GM18508 (cell line): ENCODE measurements around the gene NTF4.
"Not testable (repeated sequence)": the region's sequence is repeated elsewhere in the genome, so short reads cannot be mapped to it uniquely, and the experiment has no call there.

Experiments
- ATAC-seq: cut with Tn5 transposase; IDR thresholded peaks from one replicate; pipeline ENCODE4 v1.9.1; 2021; ENCODE audit warnings: moderate number of reproducible peaks; ENCODE audit not compliant: insufficient read depth, unreplicated experiment

Gene NTF4

GRCh38 chr19:49091391-49092038, 26.9 kb upstream of the NTF4 start:
- ATAC-seq, result no peak

DNA sequence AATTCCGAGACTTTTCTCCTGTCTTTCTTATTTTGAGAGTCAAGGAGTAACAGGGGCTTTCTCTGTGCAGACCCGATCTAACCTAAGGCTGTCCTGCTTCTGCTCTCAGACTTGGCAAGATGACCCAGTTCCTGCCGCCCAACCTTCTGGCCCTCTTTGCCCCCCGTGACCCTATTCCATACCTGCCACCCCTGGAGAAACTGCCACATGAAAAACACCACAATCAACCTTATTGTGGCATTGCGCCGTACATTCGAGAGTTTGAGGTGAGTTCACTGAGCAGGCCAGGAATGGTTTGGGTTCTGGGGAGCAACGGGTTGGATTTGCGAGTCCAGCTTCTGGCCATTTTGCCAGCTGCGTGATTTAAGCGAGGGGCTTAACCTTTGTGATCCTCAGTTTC, 21.7 kb upstream of the NTF4 start:
- no peak for ATAC-seq

DNA sequence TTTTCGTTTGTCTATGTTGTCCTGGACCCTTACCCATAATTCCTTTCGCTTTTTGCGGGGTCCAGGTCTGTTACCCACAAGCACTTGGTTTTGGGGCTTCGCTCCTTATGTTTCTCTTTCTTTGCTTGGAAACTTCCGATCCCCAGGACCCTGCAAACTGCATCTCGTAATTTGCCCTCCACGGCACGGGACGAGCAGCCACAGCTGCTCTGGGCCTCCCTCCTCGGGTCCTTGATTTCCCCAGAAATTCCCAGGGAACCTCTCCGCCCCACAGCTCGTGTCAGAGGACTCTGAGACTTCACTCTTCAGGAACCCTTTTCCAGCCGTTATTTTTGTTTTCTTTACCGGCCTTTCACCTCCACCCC, 21.2 kb upstream of the NTF4 start:
- ATAC-seq, result no peak

DNA sequence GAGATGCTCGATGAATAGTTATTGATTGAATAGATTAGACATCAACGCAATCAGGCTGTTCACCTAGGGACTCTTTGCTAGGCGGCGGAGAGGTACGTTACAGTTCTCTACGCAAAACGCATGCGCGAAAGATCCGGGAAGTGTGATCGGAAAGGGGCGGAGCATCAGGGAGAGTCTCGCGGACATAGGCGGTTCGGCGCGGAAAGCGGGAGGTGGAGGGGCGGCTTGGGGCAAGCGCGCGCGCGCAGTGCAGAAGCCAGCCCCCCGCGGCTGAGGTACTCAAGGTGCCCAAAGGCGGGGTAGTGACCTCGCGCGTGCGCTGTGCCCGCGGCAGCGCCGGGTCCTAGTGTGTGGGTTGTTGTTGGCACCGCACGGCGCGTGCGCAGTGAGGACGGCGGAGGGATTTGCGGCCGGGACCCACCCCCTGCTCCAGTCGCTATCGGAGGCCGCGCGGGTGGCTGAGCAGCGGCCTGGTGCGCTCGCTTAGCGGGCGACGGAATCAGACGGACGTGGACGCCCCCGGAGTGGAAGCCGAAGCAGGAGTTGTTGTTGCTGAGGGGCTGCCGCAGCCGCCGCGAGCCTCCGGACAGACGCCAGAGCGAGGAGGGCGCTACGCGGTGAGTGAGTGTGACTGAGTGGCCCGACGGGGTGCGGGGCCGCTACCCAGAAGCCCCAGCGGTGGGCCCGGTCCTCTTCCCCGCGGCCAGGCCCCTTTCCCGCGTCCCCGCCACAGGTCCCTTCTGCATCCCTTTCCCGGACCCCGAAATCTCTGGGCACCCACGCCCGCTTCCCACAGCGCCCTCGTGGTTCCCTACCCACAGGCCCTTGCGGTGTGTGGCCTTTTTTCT, 20.6 kb upstream of the NTF4 start, which contains the start of gene SNRNP70:
Gene SNRNP70, plus strand, starts transcription at position 432 of the 848 bp plus-strand sequence. CDS start 964 bp downstream, outside the sequence.
- ATAC-seq, result peak; percentile 48

DNA sequence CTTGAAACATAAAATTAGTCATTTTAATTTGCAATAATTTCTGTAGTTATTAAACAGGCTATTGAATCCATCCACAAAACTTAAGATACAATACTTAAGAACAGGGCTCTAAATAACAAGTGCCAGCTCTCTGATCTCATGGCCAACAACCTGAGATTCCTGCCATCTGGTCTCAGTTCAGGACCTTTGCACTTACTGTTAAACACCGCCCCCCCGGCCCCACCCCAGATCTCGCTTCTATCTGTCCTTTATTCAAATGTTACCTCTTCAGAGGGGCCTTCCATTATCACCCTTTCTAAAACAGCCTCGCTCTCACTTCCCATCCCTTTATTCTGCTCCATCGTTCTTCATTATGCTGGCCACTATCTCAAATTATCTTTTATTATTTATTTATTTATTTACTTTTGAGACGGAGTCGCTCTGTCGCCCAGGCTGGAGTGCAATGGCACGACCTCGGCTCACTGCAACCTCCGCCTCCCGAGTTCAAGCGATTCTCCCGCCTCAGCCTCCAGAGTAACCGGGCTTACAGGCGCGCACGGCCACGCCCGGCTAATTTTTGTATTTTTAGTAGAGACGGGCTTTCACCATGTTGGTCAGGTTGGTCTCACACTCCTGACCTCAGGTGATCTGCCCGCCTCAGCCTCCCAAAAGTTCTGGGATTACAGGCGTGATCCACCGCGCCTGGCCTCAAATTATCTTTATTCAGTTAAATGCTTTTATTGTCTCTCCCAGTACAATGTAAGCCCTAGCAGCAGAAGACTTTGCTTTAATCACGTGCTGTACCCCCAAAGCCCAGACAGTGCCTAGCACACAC, 19.8 kb upstream of the NTF4 start:
- ATAC-seq, result no peak

DNA sequence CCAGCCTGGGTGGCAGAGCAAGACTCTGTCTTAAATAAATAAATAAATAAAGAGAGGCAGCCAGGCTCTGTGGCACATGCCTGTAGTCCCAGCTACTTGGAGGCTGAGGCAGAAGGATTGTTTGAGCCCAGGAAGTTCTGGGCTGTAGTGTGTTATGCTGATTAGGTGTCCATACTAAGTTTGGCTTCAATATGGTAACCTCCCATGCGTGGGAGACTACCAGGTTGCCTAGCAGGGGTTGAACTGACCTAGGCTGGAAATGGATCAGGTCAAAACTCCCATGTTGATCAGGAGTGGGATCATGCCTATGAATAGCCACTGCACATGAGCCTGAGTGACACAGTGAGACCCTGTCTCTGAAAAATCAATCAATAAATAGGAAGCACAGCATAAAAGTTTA, 16.7 kb upstream of the NTF4 start:
- ATAC-seq, result no peak

DNA sequence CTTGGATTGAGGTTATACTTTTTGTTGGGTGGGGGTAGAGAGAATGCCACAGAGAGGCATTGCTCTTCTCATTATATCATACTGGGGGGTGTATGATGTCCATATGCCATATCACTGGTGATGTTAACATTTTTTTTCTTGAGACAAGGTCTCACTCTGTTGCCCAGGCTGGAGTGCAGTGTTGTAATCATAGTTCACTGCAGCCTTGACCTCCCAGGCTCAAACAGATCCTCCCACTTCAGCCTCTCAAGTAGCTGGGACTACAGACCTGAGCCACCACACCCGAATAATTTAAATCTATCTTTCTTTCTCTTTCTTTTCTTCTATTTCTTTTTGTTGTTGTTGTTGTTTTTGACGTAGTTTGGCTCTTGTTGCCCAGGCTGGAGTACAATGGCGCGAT, 15.8 kb upstream of the NTF4 start:
- ATAC-seq, result no peak

- ATAC-seq, result not testable (repeated sequence)
These were observed 10.3 kb upstream of the NTF4 start for GRCh38 chr19:49074869-49075268.

DNA sequence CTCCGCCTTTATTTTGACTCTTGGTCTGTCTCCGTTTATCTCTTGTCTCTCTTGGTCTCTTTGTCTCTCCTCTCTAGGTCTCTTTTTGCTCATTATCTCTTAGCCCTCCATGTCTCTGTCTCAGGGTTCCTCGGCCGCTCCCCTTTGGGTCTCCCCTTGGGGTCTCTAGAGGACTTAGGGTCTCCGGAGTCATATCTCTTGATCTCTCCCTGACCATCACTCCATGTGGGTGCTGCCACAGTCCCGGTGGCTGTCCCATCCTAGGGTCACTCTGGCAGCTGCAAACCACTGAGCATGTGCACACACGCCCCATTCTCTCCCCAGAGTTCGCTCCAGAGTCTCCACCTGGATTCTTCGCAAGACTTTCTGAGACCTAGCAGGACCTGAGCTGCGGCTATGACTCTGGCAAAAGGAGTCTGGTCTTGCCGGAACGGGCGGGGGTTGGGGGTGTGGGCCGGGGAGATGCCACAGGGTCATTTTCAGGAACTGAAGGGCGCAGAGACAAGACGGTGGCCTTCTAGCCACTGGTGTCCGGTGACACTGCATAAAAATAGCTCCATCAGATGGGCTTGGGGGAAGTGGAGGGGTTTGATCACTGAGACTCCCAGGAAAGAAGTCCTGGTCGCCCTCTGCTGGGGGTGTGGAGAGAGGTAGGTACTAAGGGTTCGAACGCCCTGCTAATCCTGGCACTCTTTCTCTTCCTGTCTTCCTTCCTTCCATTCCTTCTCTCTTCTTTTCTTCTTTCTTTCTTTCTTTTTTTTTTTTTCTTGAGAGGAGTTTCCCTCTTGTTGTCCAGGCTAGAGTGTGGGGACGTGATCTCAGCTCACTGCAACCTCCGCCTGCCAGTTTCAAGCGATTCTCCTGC, 9.1 kb upstream of the NTF4 start:
- no peak for ATAC-seq

DNA sequence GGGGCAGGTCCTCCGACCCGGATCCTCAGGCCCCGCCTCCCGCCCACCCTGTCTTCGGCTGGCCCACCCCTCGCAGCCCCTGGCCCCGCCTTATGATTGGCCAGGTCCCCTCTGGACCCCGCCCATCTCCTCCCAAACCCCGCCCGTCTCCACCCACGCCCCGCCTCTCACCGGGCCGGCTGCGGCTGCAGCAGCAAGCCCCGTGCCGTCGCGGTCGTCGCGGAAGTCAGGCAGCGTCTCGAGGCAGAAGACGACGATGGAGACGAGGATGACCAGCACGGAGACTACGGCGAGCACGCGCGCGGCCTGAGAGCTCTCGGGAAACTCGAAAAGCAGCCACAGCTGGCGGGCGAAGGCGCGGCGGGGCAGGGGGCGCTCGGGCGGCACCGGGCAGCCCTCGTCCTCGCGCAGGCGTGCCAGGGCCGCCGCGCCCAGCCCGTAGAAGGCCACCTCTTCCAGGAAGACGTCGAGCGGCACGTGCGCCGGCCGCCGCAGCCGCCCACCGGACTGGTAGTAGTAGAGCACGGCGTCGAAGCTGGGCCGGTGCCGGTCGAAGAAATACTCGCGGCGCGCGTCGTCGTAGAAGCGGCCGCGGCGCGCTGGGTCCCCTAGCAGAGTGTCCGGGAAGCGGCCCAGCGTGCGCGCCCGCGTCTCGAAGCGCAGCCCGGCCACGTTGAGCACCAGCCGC, 7.4 kb upstream of the NTF4 start:
- no peak for ATAC-seq

GRCh38 chr19:49070416-49070815, 5.8 kb upstream of the NTF4 start:
- no peak for ATAC-seq

GRCh38 chr19:49069026-49069425, 4.4 kb upstream of the NTF4 start:
- no peak for ATAC-seq

DNA sequence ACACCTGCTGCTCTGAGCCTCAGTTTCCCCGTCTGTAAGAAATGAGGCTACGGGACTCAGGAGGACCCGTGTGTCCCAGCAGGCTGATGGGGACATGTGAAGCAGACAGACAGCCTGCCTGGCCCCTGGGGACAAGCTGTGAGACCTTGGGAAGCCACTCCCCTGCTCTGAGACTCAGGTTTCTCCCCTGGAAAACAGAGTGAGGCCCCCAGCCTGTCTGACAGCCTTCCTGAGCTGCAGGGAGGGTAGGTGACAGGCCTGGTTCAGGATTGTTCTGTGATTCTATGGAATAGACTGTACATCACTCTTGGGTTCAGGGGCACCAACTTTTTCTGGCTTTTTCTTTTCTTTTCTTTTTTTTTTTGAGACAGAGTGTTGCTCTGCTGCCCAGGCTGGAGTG, 2.9 kb upstream of the NTF4 start:
- ATAC-seq, result no peak

DNA sequence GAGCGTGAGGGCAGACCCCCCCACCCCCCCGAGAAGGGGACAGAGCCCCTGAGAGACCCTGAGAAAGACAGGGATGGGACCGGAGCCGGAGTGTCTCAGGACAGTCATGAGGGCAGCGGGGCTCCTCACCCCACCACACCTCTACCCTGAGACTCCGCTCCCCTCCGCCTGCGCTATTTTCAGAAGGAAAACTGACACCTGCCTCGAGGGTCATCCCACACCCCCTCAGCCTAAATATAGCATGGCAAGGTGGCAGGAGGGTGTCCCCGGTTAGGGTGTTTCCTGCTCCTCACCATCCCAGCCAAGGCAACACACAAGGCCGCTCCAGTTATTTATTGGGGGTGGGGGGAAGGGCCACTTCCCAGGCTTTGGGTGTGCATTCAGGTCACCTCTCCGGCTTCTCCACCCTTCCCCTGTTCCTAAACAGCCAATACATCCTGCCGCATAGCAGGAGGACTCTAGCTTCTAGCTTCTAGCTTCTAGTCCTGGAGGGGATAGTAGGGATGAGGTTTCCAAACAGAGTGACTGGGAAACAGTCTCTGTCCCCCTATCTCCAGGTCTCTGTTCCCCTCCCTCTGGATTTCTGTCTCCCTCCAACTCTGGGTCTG, 1.4 kb upstream of the NTF4 start:
- no peak for ATAC-seq

DNA sequence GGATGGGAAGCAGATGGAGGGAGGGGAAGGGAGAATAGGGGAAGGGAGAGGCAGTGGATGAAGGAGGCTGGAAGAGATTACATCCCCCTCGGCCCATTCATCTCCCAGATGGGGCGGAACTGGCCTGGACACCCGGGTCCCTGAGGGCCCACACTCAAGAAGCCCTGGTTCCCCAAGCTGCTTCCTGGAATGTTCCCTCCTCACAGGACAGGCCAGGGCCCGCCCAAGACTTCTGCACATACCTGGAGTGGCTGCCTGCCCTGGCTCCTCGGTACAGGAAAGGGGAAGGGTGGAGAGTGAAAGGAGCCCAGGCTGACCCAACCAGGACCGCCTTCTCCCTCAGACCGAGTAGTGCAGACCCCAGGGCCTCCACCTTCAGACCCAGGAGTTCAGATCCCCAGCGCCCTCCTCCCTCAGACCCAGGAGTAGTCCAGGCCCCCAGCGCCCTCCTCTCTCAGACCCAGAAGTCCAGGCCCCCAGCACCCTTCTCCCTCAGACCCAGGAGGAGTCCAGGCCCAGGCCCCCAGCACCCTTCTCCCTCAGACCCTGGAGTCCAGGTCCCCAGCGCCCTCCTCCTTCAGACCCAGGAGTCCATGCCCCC, 489 bp downstream of the NTF4 start:
- ATAC-seq, result no peak

DNA sequence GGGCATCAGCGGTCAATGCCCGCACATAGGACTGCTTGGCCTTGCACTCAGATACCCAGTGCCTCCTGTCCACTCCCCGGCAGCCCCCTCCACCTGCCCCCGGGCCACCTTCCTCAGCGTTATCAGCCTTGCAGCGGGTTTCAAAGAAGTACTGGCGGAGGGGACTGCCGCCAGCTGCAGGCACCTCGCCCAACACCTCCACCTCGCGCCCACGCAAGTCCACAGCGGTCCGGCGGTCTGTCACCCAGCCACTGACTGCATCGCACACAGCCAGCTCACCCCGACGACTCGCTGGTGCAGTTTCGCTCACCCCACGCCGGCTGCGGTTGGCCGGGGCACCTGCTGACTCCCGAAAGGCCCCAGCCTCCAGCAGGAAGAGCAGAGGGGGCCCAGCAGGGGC, 3.2 kb downstream of the NTF4 start:
- no peak for ATAC-seq

DNA sequence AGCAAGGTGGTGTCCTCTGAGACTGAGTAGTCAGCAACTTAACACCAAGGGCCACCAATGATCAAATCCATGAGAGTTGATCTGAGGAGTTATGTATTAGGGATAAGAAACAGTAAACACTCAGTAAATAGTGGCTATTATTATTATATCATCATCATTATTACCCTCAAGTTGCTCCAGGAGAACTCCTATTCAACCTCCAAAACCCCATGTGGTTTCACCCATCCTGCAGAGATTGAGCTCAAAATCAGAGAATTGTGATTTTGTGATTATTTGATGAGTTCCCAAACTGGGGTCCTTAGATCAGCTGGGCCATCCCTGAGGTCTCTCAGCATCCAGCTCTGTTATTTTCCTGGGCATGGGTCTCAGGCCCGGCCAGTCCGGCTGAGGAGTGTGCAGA, 3.6 kb downstream of the NTF4 start:
- ATAC-seq, result no peak

DNA sequence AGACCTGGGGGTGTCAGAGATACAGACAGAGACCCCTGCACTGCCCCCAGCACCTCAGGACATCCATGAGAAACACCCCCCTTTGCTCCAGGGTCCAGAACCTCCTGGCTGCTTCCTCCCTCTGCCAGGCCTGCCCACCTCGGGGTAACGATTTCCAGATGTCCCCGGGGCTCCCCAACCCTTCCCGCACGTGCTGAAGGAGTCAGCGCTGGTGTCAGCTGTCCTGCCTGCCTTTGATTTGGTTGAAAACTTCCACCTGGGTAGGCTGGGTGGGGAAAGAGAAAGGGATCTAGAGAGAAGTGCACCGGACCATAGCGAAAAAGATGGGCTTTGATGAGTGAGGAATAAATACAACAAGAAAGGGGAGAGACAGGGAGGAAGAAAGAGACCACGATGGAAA, 5.6 kb downstream of the NTF4 start:
- no peak for ATAC-seq

DNA sequence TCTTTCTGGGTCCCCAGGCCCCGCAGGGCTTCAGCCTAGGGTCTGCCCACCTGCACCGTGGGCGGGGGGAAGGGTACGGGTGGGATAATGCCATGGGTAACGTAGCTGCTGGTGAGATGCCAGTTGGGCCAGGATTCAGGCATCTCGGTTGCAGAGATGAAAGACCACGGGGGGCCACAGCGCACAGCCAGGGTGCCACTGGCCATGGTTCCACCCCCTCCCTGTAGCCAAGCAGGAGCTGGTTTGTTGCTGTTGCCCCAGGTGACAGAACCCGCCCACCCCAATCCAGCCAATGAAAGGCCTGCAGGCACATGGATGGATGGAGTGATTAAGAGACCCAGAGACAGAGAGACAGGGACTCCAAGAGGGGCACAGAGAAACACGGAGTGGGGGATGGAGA, 6.1 kb downstream of the NTF4 start:
- no peak for ATAC-seq
